Activated naive CD8-positive, alpha-beta T cell (primary cell): ENCODE results near the gene ZNF302.
A peak's percentile ranks its signal among the peaks of the same experiment; 100 is the strongest.
"Not testable (repeated sequence)": the region's sequence is repeated elsewhere in the genome, so short reads cannot be mapped to it uniquely, and the experiment has no call there.

ENCODE experiments used
- H3K27ac Mint-ChIP-seq: one replicate; pipeline ENCODE4 v1.8.0; 2021; ENCODE audit warnings: mixed read lengths
- H3K27me3 Mint-ChIP-seq: one replicate; pipeline ENCODE4 v1.8.0; 2021; ENCODE audit warnings: mixed read lengths
- H3K36me3 Mint-ChIP-seq: one replicate; pipeline ENCODE4 v1.8.0; 2021; ENCODE audit warnings: mixed read lengths
- H3K4me1 Mint-ChIP-seq: one replicate; pipeline ENCODE4 v1.8.0; 2021; ENCODE audit warnings: low read depth, mixed read lengths
- H3K4me3 Mint-ChIP-seq: one replicate; pipeline ENCODE4 v1.8.0; 2021; ENCODE audit warnings: mild to moderate bottlenecking, mixed read lengths
- H3K9me3 Mint-ChIP-seq: one replicate; pipeline ENCODE4 v1.8.0; 2021; ENCODE audit warnings: low read depth, mixed read lengths

The ZNF302 gene

DNA sequence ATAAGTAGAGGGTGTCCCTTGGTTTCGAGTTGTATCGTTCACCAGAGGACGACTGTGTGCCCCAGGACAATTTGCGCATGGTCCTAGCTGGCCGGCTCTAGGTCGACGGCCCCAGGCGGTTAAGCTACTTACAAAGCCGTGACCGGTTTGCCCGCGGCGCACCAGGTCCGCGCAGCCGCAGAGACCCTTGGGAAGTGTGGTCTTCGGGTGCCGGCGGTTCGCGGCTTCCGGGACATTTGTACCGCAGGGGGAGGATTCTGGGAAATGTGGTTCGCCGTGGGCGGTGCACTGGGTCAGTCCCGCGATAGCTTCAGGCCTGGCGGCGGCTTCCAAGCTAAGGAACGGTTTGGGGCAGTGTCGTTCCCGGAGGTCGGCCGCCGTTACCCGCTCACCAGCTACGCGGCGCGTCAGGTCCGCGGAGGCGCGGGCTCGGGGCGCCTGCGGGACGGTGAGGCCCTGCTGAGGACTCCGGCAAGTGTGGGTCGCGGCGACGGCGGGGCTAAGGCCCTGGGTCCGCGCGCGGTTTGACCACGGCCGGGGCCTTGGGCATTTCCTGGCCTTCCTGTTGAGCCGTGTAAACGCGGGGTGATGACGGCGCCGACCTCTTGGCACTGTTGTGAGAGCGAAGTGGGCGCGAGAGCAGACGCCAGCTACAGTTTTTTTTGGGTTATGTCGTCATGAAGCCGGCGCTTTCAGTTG is at the start of gene ZNF302:
Gene ZNF302 (plus strand): TSS at position 293 of the 699 bp plus-strand sequence. CDS start 1,127 bp downstream, outside the sequence.
- Mint-ChIP-seq H3K27ac (peak within 1 kb of the TSS; percentile 100), H3K36me3 (peaks cover 32% of the 10 kb centered on the region), H3K4me3 (peak within 1 kb of the TSS; percentile 97), H3K27me3 (no peaks in the 10 kb centered on the region), H3K4me1 (peaks cover 32% of the 10 kb centered on the region), H3K9me3 (peaks cover 7% of the 10 kb centered on the region)

DNA sequence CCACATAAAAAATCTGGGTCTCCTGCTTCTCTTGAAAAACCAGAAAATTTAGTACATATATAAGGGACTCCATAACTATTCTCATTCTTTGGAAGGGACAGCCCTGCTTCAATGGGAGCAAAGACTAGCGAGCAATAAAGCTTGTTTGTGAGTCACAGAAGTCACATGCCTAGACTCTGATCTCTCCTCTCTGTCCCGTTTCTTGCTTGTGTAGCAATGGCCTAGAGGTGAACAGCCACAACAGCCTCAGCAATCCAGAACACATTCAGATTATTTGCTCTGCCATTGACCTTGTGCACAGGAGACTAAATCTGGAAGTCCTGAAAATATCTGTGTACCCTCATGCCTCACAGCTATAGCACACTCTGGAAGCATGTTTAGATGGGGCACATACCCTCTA is 43.7 kb upstream of the ZNF302 start:
- no peaks in the 10 kb centered on the region for H3K27me3 Mint-ChIP-seq
- H3K4me3 Mint-ChIP-seq: no peak overlapping the region
- H3K9me3 Mint-ChIP-seq: no peaks in the 10 kb centered on the region
- no peaks in the 10 kb centered on the region for H3K4me1 Mint-ChIP-seq
- H3K36me3 Mint-ChIP-seq: peaks cover 17% of the 10 kb centered on the region
- H3K27ac Mint-ChIP-seq: no peak overlapping the region

DNA sequence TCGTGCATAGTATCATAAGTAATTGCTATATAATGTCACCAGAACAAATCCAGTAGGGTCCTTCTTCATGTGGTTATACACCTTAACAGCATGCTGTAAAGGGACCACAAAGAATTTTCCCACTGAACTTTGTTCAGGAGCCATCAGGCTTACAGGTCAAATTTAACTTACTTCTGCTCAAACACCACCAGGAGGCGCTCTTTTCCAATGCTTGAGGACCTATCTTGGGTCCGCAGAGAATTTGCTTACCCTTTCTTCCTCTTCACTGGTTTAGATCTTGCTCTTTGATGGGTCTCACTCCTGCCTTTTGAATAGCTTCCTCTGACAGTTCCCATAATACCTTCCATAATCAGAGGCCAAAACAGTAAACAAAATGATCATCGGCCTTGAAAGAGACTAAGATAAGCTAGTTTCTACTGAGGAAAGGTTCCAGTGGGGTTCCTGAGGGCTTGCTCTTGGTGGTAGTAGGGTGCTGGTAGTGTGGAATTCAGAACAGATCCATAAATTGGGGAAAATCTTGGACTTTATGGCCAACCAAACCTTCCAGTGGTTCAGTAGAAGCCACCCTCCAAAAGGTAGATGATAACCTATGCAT is 37.9 kb upstream of the ZNF302 start:
- Mint-ChIP-seq H3K27ac (no peak overlapping the region), H3K36me3 (peaks cover 9% of the 10 kb centered on the region), H3K9me3 (no peaks in the 10 kb centered on the region), H3K27me3 (no peaks in the 10 kb centered on the region), H3K4me1 (peaks cover 3% of the 10 kb centered on the region), H3K4me3 (no peak overlapping the region)

DNA sequence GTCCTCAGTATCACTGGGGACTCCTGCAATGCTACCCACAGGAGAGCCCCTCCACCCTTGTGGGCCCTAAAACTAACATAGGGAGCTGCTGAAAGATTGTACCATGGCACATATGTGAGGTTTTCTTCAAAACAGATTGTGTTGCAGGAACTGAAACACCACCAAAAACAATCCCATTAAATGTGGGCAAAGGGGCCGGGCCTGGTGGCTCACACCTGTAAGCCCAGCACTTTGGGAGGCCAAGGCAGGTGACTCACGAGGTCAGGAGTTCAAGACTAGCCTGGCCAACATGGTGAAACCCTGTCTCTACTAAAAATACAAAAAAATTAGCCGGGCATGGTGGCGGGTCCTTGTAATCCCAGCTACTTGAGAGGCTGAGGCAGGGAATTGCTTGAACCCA is 35.2 kb upstream of the ZNF302 start:
- Mint-ChIP-seq H3K36me3 (no peaks in the 10 kb centered on the region), H3K9me3 (no peaks in the 10 kb centered on the region), H3K27ac (no peak overlapping the region), H3K4me1 (peaks cover 3% of the 10 kb centered on the region), H3K4me3 (no peak overlapping the region), H3K27me3 (no peaks in the 10 kb centered on the region)

GRCh38 chr19:34644991-34645461 is 32.5 kb upstream of the ZNF302 start:
- Mint-ChIP-seq H3K27me3 (no peaks in the 10 kb centered on the region), H3K27ac (no peak overlapping the region), H3K4me1 (no peaks in the 10 kb centered on the region), H3K4me3 (no peak overlapping the region), H3K36me3 (peaks cover 8% of the 10 kb centered on the region), H3K9me3 (no peaks in the 10 kb centered on the region)

- H3K36me3 Mint-ChIP-seq: peaks cover 8% of the 10 kb centered on the region
Measured at GRCh38 chr19:34645551-34645950, 31.9 kb upstream of the ZNF302 start.

GRCh38 chr19:34649886-34650543 is 27.5 kb upstream of the ZNF302 start:
- H3K4me3 Mint-ChIP-seq: no peak overlapping the region
- peaks cover 15% of the 10 kb centered on the region for H3K36me3 Mint-ChIP-seq
- H3K9me3 Mint-ChIP-seq: peaks cover 11% of the 10 kb centered on the region
- no peaks in the 10 kb centered on the region for H3K4me1 Mint-ChIP-seq
- H3K27me3 Mint-ChIP-seq: peaks cover 1% of the 10 kb centered on the region
- no peak overlapping the region for H3K27ac Mint-ChIP-seq

More at GRCh38 chr19:34645551-34645950, 31.9 kb upstream of the ZNF302 start:
- H3K27me3 Mint-ChIP-seq: no peaks in the 10 kb centered on the region
- H3K27ac Mint-ChIP-seq: no peak overlapping the region
- no peak overlapping the region for H3K4me3 Mint-ChIP-seq
- no peaks in the 10 kb centered on the region for H3K4me1 Mint-ChIP-seq
- H3K9me3 Mint-ChIP-seq: no peaks in the 10 kb centered on the region

DNA sequence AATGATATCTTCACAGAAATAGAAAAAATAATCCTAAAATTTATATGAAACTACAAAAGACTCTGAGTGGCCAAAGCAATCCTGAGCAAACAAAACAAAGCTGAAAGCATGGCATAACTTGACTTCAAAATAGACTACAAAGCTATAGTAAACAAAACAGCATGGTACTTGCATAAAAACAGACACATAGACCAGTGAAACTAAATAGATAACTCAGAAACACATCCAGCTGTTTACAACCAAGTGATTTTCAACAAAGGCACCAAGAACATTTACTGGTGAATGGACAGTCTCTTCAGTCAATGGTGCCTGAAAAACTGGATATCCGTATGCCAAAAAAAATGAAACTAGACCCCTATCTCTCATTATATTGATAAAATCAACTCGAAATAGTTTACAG is 25.7 kb upstream of the ZNF302 start:
- peaks cover 18% of the 10 kb centered on the region for H3K9me3 Mint-ChIP-seq
- no peak overlapping the region for H3K27ac Mint-ChIP-seq
- no peak overlapping the region for H3K4me3 Mint-ChIP-seq
- no peaks in the 10 kb centered on the region for H3K4me1 Mint-ChIP-seq
- H3K36me3 Mint-ChIP-seq: peaks cover 24% of the 10 kb centered on the region
- H3K27me3 Mint-ChIP-seq: peaks cover 1% of the 10 kb centered on the region

DNA sequence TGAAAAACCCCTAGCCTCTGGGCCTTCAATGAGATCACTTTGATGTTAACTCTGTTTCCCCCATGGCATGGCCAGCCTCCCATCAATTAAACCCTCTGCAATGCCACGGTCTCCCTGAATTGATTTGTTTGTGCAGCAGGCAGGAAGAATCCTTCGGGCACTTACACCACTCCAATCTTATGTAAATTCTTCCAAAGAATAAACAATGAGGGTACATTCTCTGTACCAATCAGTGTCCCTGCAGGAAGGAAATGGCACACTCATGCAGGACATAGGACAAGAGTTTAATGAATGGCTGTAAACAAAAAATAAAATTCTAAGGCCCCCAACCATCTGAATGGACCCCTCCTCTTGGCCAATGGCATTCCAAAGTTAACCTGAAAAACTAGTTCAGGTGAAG is 22.7 kb upstream of the ZNF302 start:
- peaks cover 18% of the 10 kb centered on the region for H3K9me3 Mint-ChIP-seq
- H3K27me3 Mint-ChIP-seq: peaks cover 4% of the 10 kb centered on the region
- H3K4me3 Mint-ChIP-seq: no peak overlapping the region
- peaks cover 21% of the 10 kb centered on the region for H3K36me3 Mint-ChIP-seq
- no peak overlapping the region for H3K27ac Mint-ChIP-seq
- no peaks in the 10 kb centered on the region for H3K4me1 Mint-ChIP-seq

DNA sequence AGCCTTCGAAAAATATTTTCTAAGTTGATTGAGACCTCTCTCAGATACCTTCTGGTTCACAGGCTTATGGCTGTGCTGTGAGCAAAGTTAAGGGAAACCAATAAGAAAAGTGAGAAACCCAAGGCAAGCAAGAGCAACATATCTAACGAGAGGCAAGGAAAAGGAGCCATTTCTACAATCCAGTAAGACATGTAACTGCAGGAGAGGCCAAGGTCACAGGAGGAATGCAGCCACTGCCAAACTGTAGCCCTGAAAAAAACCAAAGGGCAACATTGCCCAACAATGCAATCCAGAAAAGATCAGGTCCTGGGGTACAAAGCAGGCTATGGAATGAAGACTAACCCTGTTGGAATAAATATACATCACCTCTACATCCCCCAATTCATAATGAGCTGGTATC is 21.8 kb upstream of the ZNF302 start:
- H3K4me3 Mint-ChIP-seq: no peak overlapping the region
- H3K4me1 Mint-ChIP-seq: no peaks in the 10 kb centered on the region
- no peak overlapping the region for H3K27ac Mint-ChIP-seq
- H3K27me3 Mint-ChIP-seq: peaks cover 4% of the 10 kb centered on the region
- H3K36me3 Mint-ChIP-seq: peaks cover 20% of the 10 kb centered on the region
- peaks cover 18% of the 10 kb centered on the region for H3K9me3 Mint-ChIP-seq

DNA sequence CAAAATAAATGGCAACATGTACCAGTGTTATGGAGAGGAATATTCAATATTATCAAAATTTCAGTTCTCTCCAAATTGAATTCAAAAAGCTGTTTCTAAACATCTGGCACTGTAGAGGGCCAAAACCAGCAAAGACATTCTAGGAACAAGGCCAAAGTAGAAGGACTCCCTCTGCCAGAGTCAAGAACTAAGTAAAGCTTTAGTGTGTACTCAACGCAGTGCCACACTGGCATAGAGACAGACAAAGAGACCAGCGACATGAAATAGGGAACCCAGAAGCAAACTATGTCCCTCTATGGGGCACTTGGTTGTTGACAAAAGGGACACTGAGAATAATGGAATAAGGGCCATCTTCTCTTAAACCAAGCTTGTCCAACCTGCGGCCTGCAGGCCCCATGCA is 16.1 kb upstream of the ZNF302 start:
- no peak overlapping the region for H3K4me3 Mint-ChIP-seq
- H3K27me3 Mint-ChIP-seq: peaks cover 3% of the 10 kb centered on the region
- peaks cover 11% of the 10 kb centered on the region for H3K4me1 Mint-ChIP-seq
- peaks cover 3% of the 10 kb centered on the region for H3K9me3 Mint-ChIP-seq
- no peak overlapping the region for H3K27ac Mint-ChIP-seq
- H3K36me3 Mint-ChIP-seq: peaks cover 5% of the 10 kb centered on the region

GRCh38 chr19:34662919-34663318 is 14.6 kb upstream of the ZNF302 start:
- H3K4me1 Mint-ChIP-seq: peaks cover 22% of the 10 kb centered on the region
- H3K27me3 Mint-ChIP-seq: peaks cover 3% of the 10 kb centered on the region
- peak overlapping the region; percentile 19 for H3K27ac Mint-ChIP-seq
- H3K9me3 Mint-ChIP-seq: peaks cover 3% of the 10 kb centered on the region
- H3K36me3 Mint-ChIP-seq: peaks cover 3% of the 10 kb centered on the region
- peak overlapping the region; percentile 44 for H3K4me3 Mint-ChIP-seq

DNA sequence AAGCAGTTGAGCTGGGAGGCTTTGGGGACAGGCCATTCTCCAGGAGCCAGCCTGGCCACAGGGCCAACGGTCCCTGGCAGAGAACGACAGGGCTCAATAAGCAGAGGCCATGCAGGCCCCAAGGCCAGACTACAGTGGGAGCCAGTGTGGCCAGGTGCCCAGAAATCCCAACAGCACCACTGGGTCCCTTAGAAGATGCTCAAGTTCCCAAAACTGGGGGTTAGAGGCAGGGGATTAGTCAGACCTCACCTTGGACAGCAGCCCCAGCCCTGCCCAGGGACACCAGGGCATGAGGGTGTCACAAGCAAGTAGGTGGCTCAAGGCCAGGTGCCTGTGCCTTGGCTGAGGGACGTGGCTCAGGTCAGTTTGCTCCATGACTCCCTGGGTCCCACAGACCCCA is 13.3 kb upstream of the ZNF302 start:
- Mint-ChIP-seq H3K4me3 (no peak overlapping the region), H3K27ac (no peak overlapping the region), H3K27me3 (no peaks in the 10 kb centered on the region), H3K9me3 (peaks cover 3% of the 10 kb centered on the region), H3K4me1 (peaks cover 25% of the 10 kb centered on the region), H3K36me3 (no peaks in the 10 kb centered on the region)

DNA sequence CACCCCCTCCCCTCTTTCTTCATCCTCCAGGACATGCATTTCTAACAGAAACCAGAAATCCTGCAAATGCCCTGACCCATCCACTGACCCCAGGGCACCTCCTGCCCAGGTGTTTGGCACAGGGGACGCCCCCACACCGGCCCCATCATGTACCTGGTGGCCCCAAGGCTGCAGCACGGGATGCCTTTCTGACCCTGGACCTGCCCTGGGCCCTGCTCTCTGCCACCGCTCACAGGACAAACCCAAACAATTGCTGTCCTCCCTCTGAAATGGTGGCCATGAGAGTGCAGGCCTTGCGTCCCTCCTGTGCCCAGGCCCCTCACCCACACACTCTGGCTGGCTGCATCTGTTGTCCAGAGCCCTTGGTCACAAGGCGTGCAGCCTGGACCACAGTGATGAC is 12.6 kb upstream of the ZNF302 start:
- no peaks in the 10 kb centered on the region for H3K27me3 Mint-ChIP-seq
- H3K9me3 Mint-ChIP-seq: peaks cover 3% of the 10 kb centered on the region
- H3K27ac Mint-ChIP-seq: no peak overlapping the region
- H3K36me3 Mint-ChIP-seq: no peaks in the 10 kb centered on the region
- no peak overlapping the region for H3K4me3 Mint-ChIP-seq
- H3K4me1 Mint-ChIP-seq: peaks cover 25% of the 10 kb centered on the region

GRCh38 chr19:34665275-34665674 is 12.2 kb upstream of the ZNF302 start:
- H3K9me3 Mint-ChIP-seq, H3K27me3 Mint-ChIP-seq, H3K4me3 Mint-ChIP-seq, H3K27ac Mint-ChIP-seq, H3K36me3 Mint-ChIP-seq: not testable (repeated sequence)
- peaks cover 25% of the 10 kb centered on the region for H3K4me1 Mint-ChIP-seq
